ENCODE data around the gene HDGFL3. TPM values are rescaled to one million over a fixed set of nuclear protein-coding genes. Genes with fewer than 3 reads are reported as not detected.
"Not testable (repeated sequence)": the region's sequence is repeated elsewhere in the genome, so short reads cannot be mapped to it uniquely, and the experiment has no call there.

The HDGFL3 gene
- total and polyA plus RNA-seq, 7 donors: 2.1 to 83.6 (median 58.0) TPM

DNA sequence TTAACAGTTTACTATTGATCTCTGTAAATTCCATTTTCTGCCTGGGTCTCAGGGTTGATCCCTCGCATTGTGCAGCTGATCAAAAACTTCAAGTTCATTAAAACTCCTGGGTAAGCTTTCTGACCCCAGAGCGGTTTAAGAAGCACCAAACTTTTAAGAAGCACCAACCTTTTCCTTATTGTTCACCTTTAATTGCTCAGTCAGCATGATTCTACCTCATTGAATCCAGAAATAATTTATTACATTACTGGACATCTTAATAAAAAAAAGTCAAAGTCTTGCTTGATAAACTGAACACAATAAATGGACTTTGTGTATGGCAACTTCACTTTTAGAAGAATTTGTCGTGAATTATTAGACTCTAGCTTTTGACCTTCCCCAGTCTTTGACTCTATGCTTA lies 46.9 kb downstream of the HDGFL3 start:
- 95% methylated on average over 3 of the region's 3 CpGs for WGBS, 2 donors
- Histone ChIP-seq H3K27ac (no peak overlapping the region), H3K9me3 (no peaks in the 10 kb centered on the region), H3K27me3 (no peaks in the 10 kb centered on the region), H3K36me3 (peaks cover 0 to 38% (median 5%) of the 10 kb centered on the region in 4 donors), H3K4me3 (no peak overlapping the region), H3K4me1 (no peaks in the 10 kb centered on the region)
- intact Hi-C loops (cut with DNase I): no loop called here
- TF ChIP-seq POLR2A (IDR thresholded peaks at IDR 0.05) (no peak), EP300 (IDR thresholded peaks at IDR 0.05) (no peak), POLR2AphosphoS5 (IDR thresholded peaks at IDR 0.05) (no peak)
- TF ChIP-seq, protein P1, sequence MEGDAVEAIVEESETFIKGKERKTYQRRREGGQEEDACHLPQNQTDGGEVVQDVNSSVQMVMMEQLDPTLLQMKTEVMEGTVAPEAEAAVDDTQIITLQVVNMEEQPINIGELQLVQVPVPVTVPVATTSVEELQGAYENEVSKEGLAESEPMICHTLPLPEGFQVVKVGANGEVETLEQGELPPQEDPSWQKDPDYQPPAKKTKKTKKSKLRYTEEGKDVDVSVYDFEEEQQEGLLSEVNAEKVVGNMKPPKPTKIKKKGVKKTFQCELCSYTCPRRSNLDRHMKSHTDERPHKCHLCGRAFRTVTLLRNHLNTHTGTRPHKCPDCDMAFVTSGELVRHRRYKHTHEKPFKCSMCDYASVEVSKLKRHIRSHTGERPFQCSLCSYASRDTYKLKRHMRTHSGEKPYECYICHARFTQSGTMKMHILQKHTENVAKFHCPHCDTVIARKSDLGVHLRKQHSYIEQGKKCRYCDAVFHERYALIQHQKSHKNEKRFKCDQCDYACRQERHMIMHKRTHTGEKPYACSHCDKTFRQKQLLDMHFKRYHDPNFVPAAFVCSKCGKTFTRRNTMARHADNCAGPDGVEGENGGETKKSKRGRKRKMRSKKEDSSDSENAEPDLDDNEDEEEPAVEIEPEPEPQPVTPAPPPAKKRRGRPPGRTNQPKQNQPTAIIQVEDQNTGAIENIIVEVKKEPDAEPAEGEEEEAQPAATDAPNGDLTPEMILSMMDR (IDR thresholded peaks at IDR 0.05): no peak
- no peak for DNase-seq

DNA sequence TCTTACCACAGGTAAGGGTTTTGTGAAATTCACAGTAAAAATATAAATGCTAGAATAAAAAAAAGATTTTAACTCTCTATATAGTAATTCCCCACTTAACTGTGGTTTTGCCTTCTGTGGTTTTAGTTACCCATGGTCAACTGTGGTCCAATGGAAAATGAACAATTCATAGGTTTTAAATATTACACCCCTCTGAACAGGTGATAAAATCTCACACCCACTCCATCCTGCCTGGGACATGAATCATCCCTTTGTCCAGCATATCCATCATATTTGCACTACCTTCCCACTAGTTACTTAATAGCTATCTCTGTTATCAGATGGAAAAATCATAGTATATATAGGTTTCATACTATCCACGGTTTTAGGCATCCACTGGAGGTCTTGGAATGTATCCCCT lies 49.2 kb downstream of the HDGFL3 start:
- Histone ChIP-seq H3K27ac (no peak overlapping the region), H3K4me1 (no peaks in the 10 kb centered on the region), H3K4me3 (no peak overlapping the region), H3K27me3 (no peaks in the 10 kb centered on the region), H3K9me3 (no peaks in the 10 kb centered on the region), H3K36me3 (peaks cover 0 to 40% (median 5%) of the 10 kb centered on the region in 4 donors)
- intact Hi-C loops (cut with DNase I): no loop called here
- WGBS, 2 donors: 83 to 84% methylated on average over 1 of the region's 1 CpG
- TF ChIP-seq POLR2AphosphoS5 (IDR thresholded peaks at IDR 0.05): no peak
- no peak for TF ChIP-seq EP300 (IDR thresholded peaks at IDR 0.05)
- no peak for TF ChIP-seq POLR2A (IDR thresholded peaks at IDR 0.05)
- TF ChIP-seq, protein P1 (IDR thresholded peaks at IDR 0.05): no peak
- no peak for DNase-seq

DNA sequence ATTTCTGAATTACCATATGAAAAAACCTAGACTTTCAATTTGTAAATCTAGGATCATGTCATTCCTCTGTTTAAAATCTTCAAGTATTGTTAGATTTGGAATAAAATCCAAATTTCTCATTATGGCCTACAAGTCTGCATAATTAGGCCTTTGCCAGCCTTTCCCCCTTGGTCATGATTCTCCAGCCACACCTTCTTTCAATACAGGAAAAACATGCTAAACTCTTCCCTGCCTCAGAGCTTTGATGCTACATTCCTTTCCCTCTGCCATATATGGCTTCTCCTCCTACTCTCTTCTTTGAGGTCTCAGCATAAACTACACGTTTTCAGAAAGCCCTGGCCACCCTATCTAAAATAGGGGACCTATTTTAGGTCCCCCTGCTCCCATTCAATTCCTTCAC lies 51.7 kb downstream of the HDGFL3 start:
- H3K27me3 ChIP-seq: no peaks in the 10 kb centered on the region
- H3K4me1 ChIP-seq: no peaks in the 10 kb centered on the region
- TF ChIP-seq POLR2A (IDR thresholded peaks at IDR 0.05) (no peak), EP300 (IDR thresholded peaks at IDR 0.05) (no peak), POLR2AphosphoS5 (IDR thresholded peaks at IDR 0.05) (no peak)
- TF ChIP-seq, protein P1 (IDR thresholded peaks at IDR 0.05): no peak
- no peak for DNase-seq
- no peak overlapping the region for H3K27ac ChIP-seq
- H3K4me3 ChIP-seq: no peak overlapping the region
- H3K36me3 ChIP-seq: peaks cover 0 to 48% (median 6%) of the 10 kb centered on the region in 4 donors
- WGBS, 2 donors: 57 to 61% methylated on average over 1 of the region's 1 CpG
- intact Hi-C loops (cut with DNase I): no loop called here
- no peaks in the 10 kb centered on the region for H3K9me3 ChIP-seq

DNA sequence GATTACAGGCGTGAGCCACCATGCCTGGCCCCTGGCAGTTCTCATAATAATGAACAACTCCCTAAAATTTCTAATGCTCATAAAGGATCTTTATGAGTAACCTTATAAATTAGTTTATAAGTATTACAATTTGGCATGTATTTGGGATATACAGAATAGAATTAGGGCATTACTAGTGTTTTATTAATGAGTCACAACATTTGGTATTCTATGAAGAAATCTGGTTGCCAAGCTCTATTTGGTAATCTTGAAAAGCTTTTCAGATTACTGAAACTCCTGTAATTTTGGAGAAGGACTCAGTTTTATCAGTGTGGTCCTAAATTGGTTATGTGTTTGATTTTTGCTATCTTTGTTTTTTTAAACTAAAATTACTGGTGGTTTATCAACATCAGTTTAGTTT lies 54.3 kb downstream of the HDGFL3 start:
- TF ChIP-seq POLR2AphosphoS5 (IDR thresholded peaks at IDR 0.05) (no peak), POLR2A (IDR thresholded peaks at IDR 0.05) (no peak), EP300 (IDR thresholded peaks at IDR 0.05) (no peak)
- TF ChIP-seq, protein P1 (IDR thresholded peaks at IDR 0.05): no peak
- Histone ChIP-seq H3K9me3 (no peaks in the 10 kb centered on the region), H3K4me3 (no peak overlapping the region), H3K27ac (no peak overlapping the region), H3K36me3 (peaks cover 4 to 64% (median 11%) of the 10 kb centered on the region in 4 donors), H3K27me3 (no peaks in the 10 kb centered on the region), H3K4me1 (no peaks in the 10 kb centered on the region)
- no peak for DNase-seq
- WGBS, 2 donors: 90 to 96% methylated on average over 1 of the region's 1 CpG
- intact Hi-C loops (cut with DNase I): no loop called here

DNA sequence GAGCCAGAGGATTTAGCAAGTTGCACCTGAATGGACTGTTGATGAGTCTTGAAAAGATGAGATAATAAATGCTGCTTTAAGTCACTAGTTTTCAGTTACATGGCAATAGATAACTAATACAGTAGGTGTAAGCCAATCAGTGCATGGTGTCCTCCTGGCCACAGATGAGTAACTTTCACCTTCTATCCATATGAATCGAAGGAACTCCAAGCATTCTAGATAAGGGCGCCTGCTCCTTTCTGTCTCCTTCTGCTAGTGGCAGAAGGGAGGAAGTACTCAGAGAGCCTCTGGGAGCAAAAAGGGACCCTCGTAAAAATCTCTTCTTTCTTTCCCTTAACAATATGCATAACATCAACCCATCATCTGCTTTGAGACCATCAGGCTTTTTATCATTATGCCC lies 62.9 kb downstream of the HDGFL3 start:
- intact Hi-C loops (cut with DNase I): no loop called here
- TF ChIP-seq, protein P1 (IDR thresholded peaks at IDR 0.05): no peak
- TF ChIP-seq EP300 (IDR thresholded peaks at IDR 0.05) (no peak), POLR2A (IDR thresholded peaks at IDR 0.05) (no peak), POLR2AphosphoS5 (IDR thresholded peaks at IDR 0.05) (no peak)
- Histone ChIP-seq H3K4me1 (no peaks in the 10 kb centered on the region), H3K27me3 (no peaks in the 10 kb centered on the region), H3K9me3 (no peaks in the 10 kb centered on the region), H3K27ac (no peak overlapping the region), H3K4me3 (no peak overlapping the region), H3K36me3 (peaks cover 0 to 73% (median 9%) of the 10 kb centered on the region in 4 donors)
- WGBS, 2 donors: 91 to 94% methylated on average over 3 of the region's 3 CpGs
- DNase-seq: no peak

DNA sequence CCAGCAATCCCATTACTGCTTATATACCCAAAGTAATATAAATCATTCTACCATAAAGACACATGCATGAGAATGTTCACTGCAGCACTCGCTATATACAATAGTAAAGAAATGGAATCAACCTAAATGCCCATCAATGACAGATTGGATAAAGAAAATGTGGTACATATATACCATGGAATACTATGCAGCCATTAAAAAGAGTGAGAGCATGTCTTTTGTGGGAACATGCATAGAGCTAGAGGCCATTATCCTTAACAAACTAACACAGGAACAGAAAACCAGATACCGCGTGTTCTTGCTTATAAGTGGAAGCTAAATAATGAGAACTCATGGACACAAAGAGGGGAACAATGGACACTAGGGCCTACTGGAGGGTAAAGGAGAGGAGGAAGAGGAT lies 65.5 kb downstream of the HDGFL3 start:
- 96 to 99% methylated on average over 3 of the region's 3 CpGs for WGBS, 2 donors
- H3K4me1 ChIP-seq; H3K4me3 ChIP-seq; H3K27me3 ChIP-seq; intact Hi-C loops (cut with DNase I); H3K27ac ChIP-seq; H3K9me3 ChIP-seq; DNase-seq: not testable (repeated sequence)
- H3K36me3 ChIP-seq: peaks cover 0 to 66% (median 5%) of the 10 kb centered on the region in 4 donors

Measured in sigmoid colon (tissue), 7 donors.